Measurements from ENCODE around the gene UBAC1.

UBAC1 gene

GRCh38 chr9:135995816-135996215, 34.6 kb upstream of the UBAC1 start:
- DNase-seq, result no peak
- in situ Hi-C loops (cut with MboI; ENCODE audit: low pct_unique_long_range_greater_than_20kb, low sequenced_read_pairs), result no loop called here

- in situ Hi-C loops (cut with MboI; ENCODE audit: low pct_unique_long_range_greater_than_20kb, low sequenced_read_pairs), result no loop called here
Observed at GRCh38 chr9:135994501-135995192, 33.5 kb upstream of the UBAC1 start.

GRCh38 chr9:135993765-135994500, 32.8 kb upstream of the UBAC1 start:
- DNase-seq, result no peak
- in situ Hi-C loops (cut with MboI; ENCODE audit: low pct_unique_long_range_greater_than_20kb, low sequenced_read_pairs), result no loop called here

More at GRCh38 chr9:135994501-135995192, 33.5 kb upstream of the UBAC1 start:
- peak; percentile 58 for DNase-seq

- no peak for DNase-seq
- in situ Hi-C loops (cut with MboI; ENCODE audit: low pct_unique_long_range_greater_than_20kb, low sequenced_read_pairs), result no loop called here
Observed at GRCh38 chr9:135993409-135993742, 32.2 kb upstream of the UBAC1 start.

GRCh38 chr9:135992486-135993408, 31.6 kb upstream of the UBAC1 start:
- peak; percentile 69 for DNase-seq
- in situ Hi-C loops (cut with MboI; ENCODE audit: low pct_unique_long_range_greater_than_20kb, low sequenced_read_pairs), result no loop called here

GRCh38 chr9:135991771-135992170, 30.6 kb upstream of the UBAC1 start:
- in situ Hi-C loops (cut with MboI; ENCODE audit: low pct_unique_long_range_greater_than_20kb, low sequenced_read_pairs), result no loop called here
- no peak for DNase-seq

GRCh38 chr9:135990468-135991429, 29.6 kb upstream of the UBAC1 start:
- DNase-seq, result peak; percentile 14
- in situ Hi-C loops (cut with MboI; ENCODE audit: low pct_unique_long_range_greater_than_20kb, low sequenced_read_pairs), result no loop called here

GRCh38 chr9:135989722-135990467, 28.7 kb upstream of the UBAC1 start:
- in situ Hi-C loops (cut with MboI; ENCODE audit: low pct_unique_long_range_greater_than_20kb, low sequenced_read_pairs), result no loop called here
- DNase-seq, result no peak

GRCh38 chr9:135989157-135989556, 28.0 kb upstream of the UBAC1 start:
- no peak for DNase-seq
- in situ Hi-C loops (cut with MboI; ENCODE audit: low pct_unique_long_range_greater_than_20kb, low sequenced_read_pairs), result no loop called here

- DNase-seq, result no peak
- in situ Hi-C loops (cut with MboI; ENCODE audit: low pct_unique_long_range_greater_than_20kb, low sequenced_read_pairs), result no loop called here
Observed at GRCh38 chr9:135988493-135988892, 27.3 kb upstream of the UBAC1 start.

- DNase-seq, result no peak
- in situ Hi-C loops (cut with MboI; ENCODE audit: low pct_unique_long_range_greater_than_20kb, low sequenced_read_pairs), result no loop called here
Observed at GRCh38 chr9:135987838-135988404, 26.7 kb upstream of the UBAC1 start.

GRCh38 chr9:135986605-135987004, 25.4 kb upstream of the UBAC1 start:
- in situ Hi-C loops (cut with MboI; ENCODE audit: low pct_unique_long_range_greater_than_20kb, low sequenced_read_pairs), result no loop called here
- no peak for DNase-seq

GRCh38 chr9:135985889-135986288, 24.7 kb upstream of the UBAC1 start:
- no peak for DNase-seq
- in situ Hi-C loops (cut with MboI; ENCODE audit: low pct_unique_long_range_greater_than_20kb, low sequenced_read_pairs), result no loop called here

GRCh38 chr9:135985459-135985774, 24.2 kb upstream of the UBAC1 start:
- no peak for DNase-seq
- in situ Hi-C loops (cut with MboI; ENCODE audit: low pct_unique_long_range_greater_than_20kb, low sequenced_read_pairs), result no loop called here

GRCh38 chr9:135984072-135984710, 23.0 kb upstream of the UBAC1 start:
- in situ Hi-C loops (cut with MboI; ENCODE audit: low pct_unique_long_range_greater_than_20kb, low sequenced_read_pairs), result no loop called here
- no peak for DNase-seq

- DNase-seq, result peak; percentile 12
Observed at GRCh38 chr9:135983208-135984071, 22.3 kb upstream of the UBAC1 start.

More at GRCh38 chr9:135983208-135984071, 22.3 kb upstream of the UBAC1 start:
- in situ Hi-C loops (cut with MboI; ENCODE audit: low pct_unique_long_range_greater_than_20kb, low sequenced_read_pairs), result no loop called here

Measured in KBM-7 (cell line).